ENCODE measurements around the gene ARHGAP42. TPM values are rescaled to one million over a fixed set of nuclear protein-coding genes. Genes with fewer than 3 reads are reported as not detected.
"Not testable (repeated sequence)": the region's sequence is repeated elsewhere in the genome, so short reads cannot be mapped to it uniquely, and the experiment has no call there.

The ARHGAP42 gene
- total RNA-seq, 1 donor: 1.4 TPM

DNA sequence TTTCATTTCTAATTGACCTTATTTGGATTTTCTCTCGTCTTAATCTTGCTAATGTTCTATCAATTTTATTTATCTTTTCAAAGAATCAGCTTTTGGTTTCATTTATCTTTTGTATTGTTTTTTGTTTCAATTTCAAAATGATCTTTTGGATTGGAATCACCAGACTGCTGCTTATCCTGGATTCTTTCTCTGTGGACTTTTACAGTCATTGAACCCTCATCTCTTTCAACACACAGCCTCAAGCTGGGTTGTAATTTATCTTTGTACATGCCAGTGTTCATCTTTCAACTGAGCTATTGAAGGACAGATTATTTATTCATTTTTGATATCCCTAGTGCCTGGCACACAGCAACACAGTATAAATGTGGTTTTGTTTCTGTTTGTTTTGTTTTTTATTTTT, 195.9 kb downstream of the ARHGAP42 start:
- no peaks in the 10 kb centered on the region for H3K4me1 ChIP-seq (ENCODE audit: insufficient read depth, low read length)
- no peaks in the 10 kb centered on the region for H3K9me3 ChIP-seq (ENCODE audit: low read depth, low read length)
- H3K27me3 ChIP-seq (ENCODE audit: insufficient read depth, low read length): no peaks in the 10 kb centered on the region
- H3K4me3 ChIP-seq (ENCODE audit: low read length): no peak overlapping the region

DNA sequence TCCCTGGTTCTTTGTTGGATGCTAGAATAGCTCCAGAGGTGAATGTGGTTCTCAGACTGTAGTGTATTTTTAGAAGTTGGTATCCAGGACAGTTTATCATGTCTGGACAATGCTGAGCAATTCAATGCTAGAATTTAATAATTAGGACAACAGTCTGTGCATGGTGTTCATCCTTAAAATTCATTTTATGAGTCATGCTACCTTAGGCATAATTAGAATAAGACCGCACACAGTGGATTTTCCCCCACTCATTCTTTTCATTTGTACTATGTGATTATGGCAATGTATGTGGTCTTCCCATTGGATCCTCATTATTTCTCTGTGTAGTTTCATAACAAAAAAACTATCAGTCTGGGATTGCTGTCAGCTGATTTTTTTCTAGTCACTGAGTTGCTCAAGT, 196.7 kb downstream of the ARHGAP42 start:
- no peaks in the 10 kb centered on the region for H3K27me3 ChIP-seq (ENCODE audit: insufficient read depth, low read length)
- H3K4me1 ChIP-seq (ENCODE audit: insufficient read depth, low read length): no peaks in the 10 kb centered on the region
- no peak overlapping the region for H3K4me3 ChIP-seq (ENCODE audit: low read length)
- H3K9me3 ChIP-seq (ENCODE audit: low read depth, low read length): no peaks in the 10 kb centered on the region

DNA sequence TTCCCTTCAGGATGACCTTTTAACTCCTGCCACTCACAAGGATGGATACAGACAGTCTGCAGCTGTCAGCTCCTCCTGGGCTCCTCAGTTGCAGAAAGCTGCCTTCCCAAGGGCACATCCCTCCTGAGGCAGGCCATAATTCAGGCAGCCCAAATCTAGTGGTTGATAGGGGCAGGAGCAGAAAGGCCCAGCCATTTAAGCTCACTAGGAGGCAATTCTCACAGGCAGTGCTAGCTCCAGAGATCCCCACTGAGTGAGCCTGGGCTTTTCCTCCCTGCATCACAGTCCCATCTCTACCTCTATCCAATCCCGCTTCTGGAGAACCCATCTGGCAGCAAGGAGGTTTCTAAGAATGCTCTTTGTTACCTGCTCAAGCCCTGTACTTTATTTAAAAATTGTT, 200.6 kb downstream of the ARHGAP42 start:
- Histone ChIP-seq H3K27me3 (ENCODE audit: insufficient read depth, low read length) (no peaks in the 10 kb centered on the region), H3K4me1 (ENCODE audit: insufficient read depth, low read length) (no peaks in the 10 kb centered on the region), H3K4me3 (ENCODE audit: low read length) (no peak overlapping the region), H3K9me3 (ENCODE audit: low read depth, low read length) (no peaks in the 10 kb centered on the region)

DNA sequence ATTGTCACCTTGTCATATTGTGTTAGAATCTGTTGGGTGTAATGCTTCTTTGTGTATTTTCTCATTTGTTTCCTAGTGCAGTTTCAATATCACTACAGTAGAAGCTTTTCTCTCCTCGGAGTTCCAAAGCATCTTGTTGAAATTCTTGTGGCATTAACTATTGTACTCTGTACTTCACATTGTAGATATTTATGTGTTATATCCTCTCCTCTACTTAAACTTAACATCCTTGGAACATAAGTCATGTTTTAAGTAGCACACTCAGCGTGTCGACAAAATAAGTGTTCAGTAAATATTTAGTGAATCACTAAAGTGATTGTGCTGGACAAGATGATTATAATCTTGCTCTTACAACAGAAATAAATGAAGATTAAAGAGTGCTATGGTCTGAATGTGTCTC, 201.7 kb downstream of the ARHGAP42 start:
- Histone ChIP-seq H3K27me3 (ENCODE audit: insufficient read depth, low read length) (no peaks in the 10 kb centered on the region), H3K4me1 (ENCODE audit: insufficient read depth, low read length) (no peaks in the 10 kb centered on the region), H3K4me3 (ENCODE audit: low read length) (no peak overlapping the region), H3K9me3 (ENCODE audit: low read depth, low read length) (no peaks in the 10 kb centered on the region)

DNA sequence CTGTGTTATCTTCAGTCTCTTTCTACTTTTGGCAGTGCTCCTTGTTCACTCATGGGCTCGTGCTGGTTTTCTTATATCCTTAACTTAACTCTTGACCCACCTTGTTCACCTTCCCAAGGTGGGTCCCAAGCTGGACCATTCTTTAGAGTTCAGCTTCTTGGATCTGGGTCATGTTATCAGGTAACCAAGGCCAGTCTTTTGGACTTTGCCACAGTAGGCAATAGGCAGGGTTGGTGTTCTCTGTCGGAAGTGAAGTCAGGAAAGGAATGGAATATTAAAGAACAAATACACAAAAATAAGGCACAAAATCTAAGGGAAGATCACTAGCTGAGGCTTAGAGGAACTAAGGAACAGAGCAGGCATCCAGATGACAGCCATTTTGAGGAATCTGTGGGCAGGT, 202.7 kb downstream of the ARHGAP42 start:
- Histone ChIP-seq H3K9me3 (ENCODE audit: low read depth, low read length) (no peaks in the 10 kb centered on the region), H3K4me1 (ENCODE audit: insufficient read depth, low read length) (no peaks in the 10 kb centered on the region), H3K27me3 (ENCODE audit: insufficient read depth, low read length) (no peaks in the 10 kb centered on the region)

DNA sequence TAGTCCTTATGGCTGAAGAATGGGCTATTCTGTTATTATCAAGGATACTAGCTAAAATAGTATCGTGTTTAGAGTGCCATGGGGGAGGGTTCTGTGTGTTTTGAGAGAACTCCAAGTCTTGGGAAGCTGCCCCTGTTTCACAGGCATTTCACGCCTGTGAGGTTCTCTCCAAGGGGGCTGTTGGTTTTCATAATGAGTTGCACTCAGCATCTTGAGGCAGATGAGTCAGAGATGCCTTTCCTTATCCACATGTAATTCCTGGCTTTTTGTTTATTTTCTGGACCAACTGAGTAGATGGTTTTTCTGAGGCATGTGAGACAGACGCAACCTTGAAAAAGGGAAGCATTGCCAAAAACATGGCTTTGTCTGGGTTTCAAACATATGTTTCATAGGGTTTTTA, 203.7 kb downstream of the ARHGAP42 start:
- H3K4me3 ChIP-seq (ENCODE audit: low read length): no peak overlapping the region
- no peaks in the 10 kb centered on the region for H3K4me1 ChIP-seq (ENCODE audit: insufficient read depth, low read length)
- H3K9me3 ChIP-seq (ENCODE audit: low read depth, low read length): no peaks in the 10 kb centered on the region
- H3K27me3 ChIP-seq (ENCODE audit: insufficient read depth, low read length): no peaks in the 10 kb centered on the region

More for the DNA sequence above, 202.7 kb downstream of the ARHGAP42 start:
- H3K4me3 ChIP-seq (ENCODE audit: low read length): no peak overlapping the region

DNA sequence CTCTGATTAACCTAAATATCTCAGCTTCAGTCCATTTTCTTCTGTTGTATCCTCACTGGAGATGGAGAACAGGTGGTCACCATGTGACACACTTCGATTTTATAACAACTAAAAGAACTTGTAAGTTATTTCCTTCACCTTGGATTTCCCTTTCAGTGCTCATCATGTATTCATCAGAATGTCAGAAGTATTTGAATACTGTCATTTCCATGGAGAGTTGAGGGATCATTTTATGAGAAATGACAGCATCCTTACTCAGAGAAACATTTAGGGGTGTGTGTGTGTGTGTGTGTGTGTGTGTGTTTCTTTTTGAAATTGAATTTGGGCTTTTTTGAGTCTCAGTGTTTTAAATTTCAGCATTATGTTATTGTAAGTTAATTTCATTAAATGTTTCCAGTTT, 205.8 kb downstream of the ARHGAP42 start:
- no peak overlapping the region for H3K4me3 ChIP-seq (ENCODE audit: low read length)
- no peaks in the 10 kb centered on the region for H3K4me1 ChIP-seq (ENCODE audit: insufficient read depth, low read length)
- H3K27me3 ChIP-seq (ENCODE audit: insufficient read depth, low read length): no peaks in the 10 kb centered on the region
- H3K9me3 ChIP-seq (ENCODE audit: low read depth, low read length): no peaks in the 10 kb centered on the region

DNA sequence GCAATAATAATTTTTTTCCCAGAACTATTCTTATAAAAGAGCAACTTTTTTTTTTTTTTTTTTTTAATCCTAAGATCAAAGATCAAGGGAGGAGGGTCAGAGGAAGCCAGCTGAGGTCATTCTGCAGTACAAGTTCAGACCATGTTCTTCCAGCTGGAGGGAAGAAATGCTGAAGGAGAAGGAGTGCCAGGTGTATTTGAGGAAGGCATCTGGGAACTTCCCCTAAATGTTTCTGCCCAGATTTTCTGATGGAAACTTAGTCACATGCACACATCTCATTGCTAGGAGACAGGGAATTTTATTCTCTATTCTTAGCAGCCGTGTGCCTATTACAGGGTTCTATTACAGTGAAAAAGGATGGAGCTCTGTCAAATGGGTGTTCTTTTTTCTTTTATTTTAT, 208.4 kb downstream of the ARHGAP42 start:
- Histone ChIP-seq H3K27me3 (ENCODE audit: insufficient read depth, low read length) (no peaks in the 10 kb centered on the region), H3K4me3 (ENCODE audit: low read length) (no peak overlapping the region), H3K9me3 (ENCODE audit: low read depth, low read length) (no peaks in the 10 kb centered on the region), H3K4me1 (ENCODE audit: insufficient read depth, low read length) (no peaks in the 10 kb centered on the region)

DNA sequence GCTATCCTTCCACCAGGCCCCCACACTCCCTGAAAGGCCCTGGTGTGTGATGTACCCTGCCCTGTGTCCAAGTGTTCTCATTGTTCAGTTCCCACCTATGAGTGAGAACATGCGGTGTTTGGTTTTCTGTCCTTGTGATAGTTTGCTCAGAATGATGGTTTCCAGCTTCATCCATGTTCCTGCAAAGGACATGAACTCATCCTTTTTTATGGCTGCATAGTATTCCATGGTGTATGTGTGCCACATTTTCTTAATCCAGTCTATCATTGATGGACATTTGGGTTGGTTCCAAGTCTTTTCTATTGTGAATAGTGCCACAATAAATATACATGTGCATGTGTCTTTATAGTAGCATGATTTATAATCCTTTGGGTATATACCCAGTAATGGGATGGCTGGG, 208.9 kb downstream of the ARHGAP42 start:
- not testable (repeated sequence) for H3K4me1 ChIP-seq (ENCODE audit: insufficient read depth, low read length); H3K4me3 ChIP-seq (ENCODE audit: low read length); H3K27me3 ChIP-seq (ENCODE audit: insufficient read depth, low read length); H3K9me3 ChIP-seq (ENCODE audit: low read depth, low read length)

DNA sequence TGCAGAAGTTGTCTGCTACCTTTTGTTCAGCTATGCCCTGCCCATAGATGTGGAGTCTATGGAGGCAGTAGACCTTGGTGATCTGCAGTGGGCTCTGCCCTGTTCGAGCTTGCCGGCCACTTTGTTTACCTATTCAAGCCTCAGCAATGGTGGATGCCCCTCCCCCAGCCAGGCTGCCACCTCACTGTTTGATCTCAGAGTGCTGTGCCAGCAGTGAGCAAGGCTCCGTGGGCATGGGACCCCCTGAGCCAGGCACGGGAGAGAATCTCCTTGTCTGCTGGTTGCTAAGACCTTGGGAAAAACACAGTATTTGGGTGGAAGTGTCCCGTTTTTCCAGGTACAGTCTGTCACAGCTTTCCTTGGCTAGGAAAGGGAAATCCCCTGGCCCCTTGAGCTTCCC, 214.4 kb downstream of the ARHGAP42 start:
- H3K4me1 ChIP-seq (ENCODE audit: insufficient read depth, low read length); H3K4me3 ChIP-seq (ENCODE audit: low read length); H3K27me3 ChIP-seq (ENCODE audit: insufficient read depth, low read length); H3K9me3 ChIP-seq (ENCODE audit: low read depth, low read length): not testable (repeated sequence)

DNA sequence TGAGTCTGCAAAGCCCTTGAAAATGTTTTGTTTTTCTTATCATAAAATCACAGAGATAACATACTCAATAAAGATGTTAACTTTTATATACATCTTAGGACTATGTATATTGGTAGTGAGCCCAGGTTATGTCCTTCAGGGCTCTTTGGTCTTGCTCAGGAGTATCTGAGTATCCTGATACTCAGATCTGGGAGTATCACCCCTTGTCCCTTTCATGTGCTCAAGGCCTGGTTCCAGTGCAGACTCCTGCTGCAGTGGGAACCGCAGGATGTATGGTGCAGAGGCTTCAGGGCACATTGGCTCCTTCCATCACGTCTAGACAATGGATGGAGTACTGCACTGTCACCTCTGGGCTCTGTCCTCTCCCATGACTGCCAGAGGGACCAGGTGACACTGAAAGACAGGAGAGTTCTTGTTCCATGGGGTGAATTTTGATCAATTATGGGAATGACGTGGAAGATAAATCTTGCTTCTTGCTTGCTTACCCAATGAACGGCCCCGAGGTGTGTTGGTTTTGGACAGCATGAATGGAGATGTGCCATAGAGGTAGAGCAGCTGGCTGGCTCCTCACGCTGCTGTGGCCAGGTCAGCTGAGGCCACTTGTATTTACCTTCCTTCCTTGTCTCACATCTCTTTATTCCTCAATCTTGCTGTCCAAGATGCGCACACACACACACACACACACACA, 215.5 kb downstream of the ARHGAP42 start:
- H3K4me3 ChIP-seq (ENCODE audit: low read length): no peak overlapping the region
- no peaks in the 10 kb centered on the region for H3K27me3 ChIP-seq (ENCODE audit: insufficient read depth, low read length)
- no peaks in the 10 kb centered on the region for H3K9me3 ChIP-seq (ENCODE audit: low read depth, low read length)
- no peaks in the 10 kb centered on the region for H3K4me1 ChIP-seq (ENCODE audit: insufficient read depth, low read length)

DNA sequence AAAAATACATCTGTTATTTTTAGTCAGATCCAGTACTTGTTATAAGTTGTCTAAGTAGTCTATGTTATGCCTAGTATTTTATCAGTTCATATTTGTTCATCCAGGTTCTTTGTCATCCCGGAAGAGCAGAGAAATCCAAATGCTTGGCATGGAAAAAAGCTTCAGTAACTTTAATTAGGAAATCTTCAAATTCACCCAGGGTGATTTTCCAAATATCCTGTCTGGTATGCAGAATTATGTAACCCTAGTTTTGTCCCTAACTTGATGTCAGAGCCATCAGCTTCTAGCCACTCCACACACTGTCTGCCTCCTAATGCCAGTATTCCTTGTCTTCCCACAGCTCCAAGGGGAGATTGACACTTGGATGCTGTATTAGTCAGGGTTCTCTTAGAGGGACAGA, 216.2 kb downstream of the ARHGAP42 start:
- H3K9me3 ChIP-seq (ENCODE audit: low read depth, low read length): no peaks in the 10 kb centered on the region
- H3K4me3 ChIP-seq (ENCODE audit: low read length): no peak overlapping the region
- no peaks in the 10 kb centered on the region for H3K27me3 ChIP-seq (ENCODE audit: insufficient read depth, low read length)
- no peaks in the 10 kb centered on the region for H3K4me1 ChIP-seq (ENCODE audit: insufficient read depth, low read length)

DNA sequence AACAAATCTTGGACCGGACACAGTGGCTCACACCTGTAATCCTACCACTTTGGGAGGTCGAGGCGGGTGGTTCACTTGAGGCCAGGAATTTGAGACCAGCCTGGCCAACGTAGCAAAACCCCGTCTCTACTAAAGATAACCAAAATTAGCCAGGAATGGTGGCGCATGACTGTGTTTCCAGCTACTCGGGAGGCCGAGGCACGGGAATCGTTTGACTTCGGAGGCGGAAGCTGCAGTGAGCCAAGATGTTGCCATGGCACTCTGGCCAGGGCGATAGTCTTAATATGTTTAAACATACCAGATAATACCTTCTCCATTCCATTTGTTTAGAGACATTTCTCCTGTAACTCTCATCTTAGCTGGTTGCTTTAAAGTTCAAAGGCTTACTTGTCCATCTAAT, 218.6 kb downstream of the ARHGAP42 start:
- H3K4me3 ChIP-seq (ENCODE audit: low read length): no peak overlapping the region
- no peaks in the 10 kb centered on the region for H3K4me1 ChIP-seq (ENCODE audit: insufficient read depth, low read length)
- no peaks in the 10 kb centered on the region for H3K27me3 ChIP-seq (ENCODE audit: insufficient read depth, low read length)
- H3K9me3 ChIP-seq (ENCODE audit: low read depth, low read length): no peaks in the 10 kb centered on the region

DNA sequence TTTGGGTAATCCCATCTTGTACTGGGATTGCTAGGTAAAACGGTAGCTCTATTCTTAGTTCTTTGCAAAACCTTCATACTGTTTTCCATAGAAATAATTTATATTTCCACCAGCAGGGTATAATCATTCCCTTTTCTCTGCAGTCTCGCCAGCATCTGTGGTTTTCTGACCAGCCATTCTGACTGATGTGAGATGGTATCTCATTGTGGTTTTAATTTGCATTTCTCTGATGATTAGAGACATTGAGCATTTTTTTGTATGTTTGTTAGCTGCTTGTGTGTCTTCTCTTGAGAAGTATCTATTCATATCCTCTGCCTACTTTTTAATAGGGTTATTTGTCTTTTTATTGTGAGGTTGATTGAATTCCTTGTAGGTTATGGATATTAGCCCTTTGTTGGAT, 221.7 kb downstream of the ARHGAP42 start:
- no peaks in the 10 kb centered on the region for H3K4me1 ChIP-seq (ENCODE audit: insufficient read depth, low read length)
- no peak overlapping the region for H3K4me3 ChIP-seq (ENCODE audit: low read length)
- no peaks in the 10 kb centered on the region for H3K27me3 ChIP-seq (ENCODE audit: insufficient read depth, low read length)
- H3K9me3 ChIP-seq (ENCODE audit: low read depth, low read length): no peaks in the 10 kb centered on the region

DNA sequence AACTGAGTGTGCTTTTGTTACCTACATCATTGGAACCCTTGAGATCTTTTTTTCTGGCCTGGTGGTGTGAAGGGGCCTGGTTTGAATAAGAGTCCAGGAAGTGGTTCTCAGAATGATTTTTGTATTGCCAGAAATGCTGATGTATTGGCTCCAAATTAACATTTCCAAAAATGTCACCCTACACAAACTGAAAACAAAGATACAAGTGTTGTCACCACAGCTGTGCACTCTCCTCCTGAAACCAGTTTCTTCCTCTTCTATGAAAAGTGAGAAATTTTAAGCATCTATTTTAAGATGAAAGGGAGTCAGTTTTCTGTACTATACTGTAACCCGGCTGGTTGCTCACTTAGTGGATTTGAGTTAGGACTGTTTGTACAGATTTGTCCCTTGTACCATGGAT, 223.7 kb downstream of the ARHGAP42 start:
- H3K9me3 ChIP-seq (ENCODE audit: low read depth, low read length): no peaks in the 10 kb centered on the region
- H3K4me3 ChIP-seq (ENCODE audit: low read length): no peak overlapping the region
- H3K27me3 ChIP-seq (ENCODE audit: insufficient read depth, low read length): no peaks in the 10 kb centered on the region
- H3K4me1 ChIP-seq (ENCODE audit: insufficient read depth, low read length): no peaks in the 10 kb centered on the region

DNA sequence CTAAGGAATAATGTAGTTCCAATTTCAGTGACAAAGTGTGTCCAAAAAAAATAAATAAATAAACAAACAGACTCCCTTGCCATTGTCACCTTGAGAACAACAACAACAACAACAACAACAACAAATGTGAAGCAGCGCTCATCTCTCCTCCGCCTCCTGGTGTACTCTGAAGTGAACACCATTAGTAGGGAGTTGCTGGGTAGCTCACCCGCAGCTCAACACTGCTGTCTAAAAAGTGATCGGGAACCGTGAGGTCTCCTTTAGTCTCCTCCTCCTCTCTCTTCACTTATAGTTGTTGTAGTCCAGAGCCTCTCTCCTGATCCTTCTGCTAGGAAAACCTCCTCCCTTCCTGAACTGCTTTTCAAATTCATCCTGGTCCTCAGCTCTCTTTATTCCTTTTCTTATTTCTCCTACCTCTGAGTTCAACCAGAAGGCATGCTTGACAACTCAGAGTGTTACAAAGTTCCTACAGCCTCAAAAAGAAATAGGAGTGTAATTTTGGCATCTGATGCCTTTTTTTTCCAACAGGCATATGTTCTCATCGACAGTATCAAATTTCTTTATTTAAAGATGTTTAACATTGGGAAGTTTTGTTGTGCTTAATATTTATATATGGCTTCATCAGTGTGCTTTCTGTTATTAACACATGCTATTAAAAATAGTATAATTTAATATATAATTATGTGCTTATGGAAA, 227.5 kb downstream of the ARHGAP42 start:
- Histone ChIP-seq H3K27me3 (ENCODE audit: insufficient read depth, low read length) (no peaks in the 10 kb centered on the region), H3K4me1 (ENCODE audit: insufficient read depth, low read length) (no peaks in the 10 kb centered on the region), H3K9me3 (ENCODE audit: low read depth, low read length) (no peaks in the 10 kb centered on the region), H3K4me3 (ENCODE audit: low read length) (no peak overlapping the region)

All from mononuclear cell (primary cell).